H9 (cell line): ENCODE data around the gene GFM1. TPM values are rescaled to one million over a fixed set of nuclear protein-coding genes. Genes with fewer than 3 reads are reported as not detected.

ENCODE experiments used
- DNase-seq: peaks from one replicate; pipeline ENCODE4 v3.0.0-alpha.2; 2017
- H2AFZ ChIP-seq: one replicate; pipeline ENCODE4 v1.6.1; 2013; ENCODE audit warnings: mild to moderate bottlenecking, low read length, control low read depth, moderate library complexity
- H2AK5ac ChIP-seq: 2 replicates; pipeline ENCODE4 v1.6.1; 2013; ENCODE audit warnings: low read length, control low read depth, mixed read lengths; ENCODE audit not compliant: insufficient read length
- H2BK120ac ChIP-seq: one replicate; pipeline ENCODE4 v1.6.1; 2013; ENCODE audit warnings: low read depth, mild to moderate bottlenecking, low read length, control low read depth, inconsistent platforms; ENCODE audit not compliant: poor library complexity, severe bottlenecking
- H2BK12ac ChIP-seq: 2 replicates; pipeline ENCODE4 v1.6.1; 2013; ENCODE audit warnings: low read length, control low read depth, mixed read lengths, low read depth; ENCODE audit not compliant: insufficient read length
- H2BK15ac ChIP-seq: 2 replicates; pipeline ENCODE4 v1.6.1; 2013; ENCODE audit warnings: low read depth, low read length, control low read depth
- H2BK20ac ChIP-seq: one replicate; pipeline ENCODE4 v1.6.1; 2013; ENCODE audit warnings: low read depth, mild to moderate bottlenecking, low read length, control low read depth, inconsistent platforms; ENCODE audit not compliant: poor library complexity, severe bottlenecking
- H2BK5ac ChIP-seq: 2 replicates; pipeline ENCODE4 v1.6.1; 2013; ENCODE audit warnings: low read length, control low read depth, mixed read lengths; ENCODE audit not compliant: insufficient read length
- H3K14ac ChIP-seq: 2 replicates; pipeline ENCODE4 v1.6.1; 2013; ENCODE audit warnings: low read length, control low read depth; ENCODE audit not compliant: insufficient read depth
- H3K18ac ChIP-seq: 2 replicates; pipeline ENCODE4 v1.6.1; 2013; ENCODE audit warnings: low read depth, mild to moderate bottlenecking, mixed read lengths, low read length, control low read depth; ENCODE audit not compliant: insufficient read length
- H3K23ac ChIP-seq: 2 replicates; pipeline ENCODE4 v1.6.1; 2013; ENCODE audit warnings: low read length, control low read depth, mixed read lengths, low read depth; ENCODE audit not compliant: insufficient read length
- H3K23me2 ChIP-seq: 2 replicates; pipeline ENCODE4 v1.6.1; 2013; ENCODE audit warnings: low read depth, mild to moderate bottlenecking, mixed read lengths, low read length, control low read depth; ENCODE audit not compliant: insufficient read length, poor library complexity, severe bottlenecking
- H3K27ac ChIP-seq: 2 replicates; pipeline ENCODE4 v1.5.1; 2013; ENCODE audit warnings: low read length, control low read depth, mixed read lengths, low read depth; ENCODE audit not compliant: insufficient read length
- H3K27me3 ChIP-seq: 2 replicates; pipeline ENCODE4 v1.6.1; 2013; ENCODE audit warnings: low read length, control low read depth, inconsistent platforms; ENCODE audit not compliant: insufficient read depth
- H3K4ac ChIP-seq: 2 replicates; pipeline ENCODE4 v1.6.1; 2013; ENCODE audit warnings: low read depth, mild to moderate bottlenecking, control low read depth, inconsistent platforms, low read length, moderate library complexity
- H3K4me1 ChIP-seq: 2 replicates; pipeline ENCODE4 v1.6.1; 2013; ENCODE audit warnings: low read length, control low read depth, inconsistent platforms; ENCODE audit not compliant: insufficient read depth
- H3K4me2 ChIP-seq: 2 replicates; pipeline ENCODE4 v1.6.1; 2013; ENCODE audit warnings: low read length, control low read depth, mixed read lengths; ENCODE audit not compliant: insufficient read length, insufficient read depth
- H3K56ac ChIP-seq: 2 replicates; pipeline ENCODE4 v1.6.1; 2013; ENCODE audit warnings: low read depth, mild to moderate bottlenecking, mixed read lengths, low read length, control low read depth; ENCODE audit not compliant: insufficient read length
- H3K79me1 ChIP-seq: 2 replicates; pipeline ENCODE4 v1.6.1; 2013; ENCODE audit warnings: low read depth, mild to moderate bottlenecking, moderate library complexity, low read length, control low read depth, inconsistent platforms; ENCODE audit not compliant: insufficient read depth, poor library complexity, severe bottlenecking
- H3K79me2 ChIP-seq: 2 replicates; pipeline ENCODE4 v1.6.1; 2013; ENCODE audit warnings: low read length, control low read depth, inconsistent platforms; ENCODE audit not compliant: insufficient read depth
- H3K9ac ChIP-seq: 2 replicates; pipeline ENCODE4 v1.6.1; 2013; ENCODE audit warnings: low read length, control low read depth, mixed read lengths; ENCODE audit not compliant: insufficient read length; ENCODE audit errors: extremely low read depth
- H3K9me3 ChIP-seq: one replicate; pipeline ENCODE4 v1.6.1; 2013; ENCODE audit warnings: low read depth, low read length, inconsistent platforms; ENCODE audit not compliant: control insufficient read depth
- H3T11ph ChIP-seq: one replicate; pipeline ENCODE4 v1.6.1; 2013; ENCODE audit warnings: mild to moderate bottlenecking, low read length, control low read depth, inconsistent platforms
- H4K20me1 ChIP-seq: one replicate; pipeline ENCODE4 v1.6.1; 2013; ENCODE audit not compliant: control insufficient read depth, insufficient read length, insufficient read depth
- H4K5ac ChIP-seq: 2 replicates; pipeline ENCODE4 v1.6.1; 2013; ENCODE audit warnings: low read depth, mild to moderate bottlenecking, mixed read lengths, low read length, control low read depth; ENCODE audit not compliant: insufficient read length
- H4K8ac ChIP-seq: replicated peaks from 2 replicates; pipeline ENCODE4 v1.6.1; 2013; ENCODE audit warnings: low read length, control low read depth, mixed read lengths, low read depth; ENCODE audit not compliant: insufficient read length
- H4K91ac ChIP-seq: 2 replicates; pipeline ENCODE4 v1.6.1; 2013; ENCODE audit warnings: low read depth, mild to moderate bottlenecking, moderate library complexity, mixed read lengths, low read length, control low read depth; ENCODE audit not compliant: insufficient read length
- H3K27ac Mint-ChIP-seq, 3 experiments: 2 replicates in 2 of 3; 3 replicates in 1 of 3; pipeline ENCODE4 v1.8.0; 2020 to 2021; ENCODE audit warnings: mixed read lengths in 3 of 3, mild to moderate bottlenecking in 1 of 3, moderate library complexity in 1 of 3
- H3K27me3 Mint-ChIP-seq: 2 replicates; pipeline ENCODE4 v1.8.0; 2021; ENCODE audit warnings: low read depth, mild to moderate bottlenecking, moderate library complexity, mixed read lengths
- H3K36me3 Mint-ChIP-seq, 3 experiments: 2 replicates in 2 of 3; 3 replicates in 1 of 3; pipeline ENCODE4 v1.8.0; 2020 to 2021; ENCODE audit warnings: low read depth in 3 of 3, mixed read lengths in 3 of 3; ENCODE audit not compliant: insufficient read depth in 1 of 3
- H3K4me1 Mint-ChIP-seq, 2 experiments: 2 replicates each; pipeline ENCODE4 v1.8.0; 2020; ENCODE audit warnings: mixed read lengths in 2 of 2
- H3K4me3 Mint-ChIP-seq, 2 experiments: 2 replicates in 1 of 2; 3 replicates in 1 of 2; pipeline ENCODE4 v1.8.0; 2020 to 2021; ENCODE audit warnings: mild to moderate bottlenecking in 2 of 2, mixed read lengths in 2 of 2, moderate library complexity in 1 of 2
- H3K9me3 Mint-ChIP-seq, 2 experiments: 2 replicates in 1 of 2; 3 replicates in 1 of 2; pipeline ENCODE4 v1.8.0; 2020; ENCODE audit warnings: mild to moderate bottlenecking in 2 of 2, mixed read lengths in 2 of 2, moderate library complexity in 1 of 2
- WGBS: extraction: QIAGEN DNeasy Blood & Tissue Kit; methylation state at CpG from one replicate; pipeline ENCODE4 v1.1.7; 2013; ENCODE audit warnings: missing lambda C conversion rate, low lambda C conversion rate, mixed read lengths; ENCODE audit not compliant: insufficient read length; ENCODE audit errors: extremely low coverage; 5-methylcytosine and 5-hydroxymethylcytosine counted together
- total RNA-seq: library from RNA; stranded (reverse); gene quantifications from 2 replicates; pipeline ENCODE4 v1.2.1, GENCODE V29; 2021
- TF ChIP-seq, protein P1 (sequence below): fragments of 200-600 bp; sonication (generic); conservative IDR thresholded peaks from 3 replicates; pipeline ENCODE4 v1.8.0; 2021; ENCODE audit warnings: antibody characterized with exemption, mild to moderate bottlenecking

GFM1 gene
- total RNA-seq, 1 experiment from 2014 or later, result 47.1 TPM

DNA sequence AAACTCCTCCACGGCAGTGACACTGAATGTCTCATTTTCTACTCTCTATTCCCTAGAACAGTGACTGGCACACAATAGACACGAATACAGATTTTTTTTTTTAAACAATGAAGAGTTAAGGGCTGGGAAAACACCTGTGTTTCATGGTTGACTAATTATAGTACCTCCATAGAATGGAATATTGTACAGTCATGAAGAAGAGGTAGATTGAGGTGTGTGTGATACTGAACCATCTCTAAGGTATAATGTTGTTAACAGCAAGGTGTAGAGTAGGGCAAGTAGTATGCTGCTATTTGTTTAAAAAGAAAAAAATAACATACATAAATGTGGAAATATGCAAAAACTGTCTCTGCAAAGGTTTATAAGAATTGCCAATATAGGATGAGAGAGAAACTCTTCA, 93.1 kb downstream of the GFM1 start:
- H3K79me1 ChIP-seq, result no peaks in the 10 kb centered on the region
- no peaks in the 10 kb centered on the region for H4K20me1 ChIP-seq
- peaks cover 6% of the 10 kb centered on the region for H3K23me2 ChIP-seq
- Mint-ChIP-seq H3K4me3 (no peak overlapping the region), H3K27ac (no peak overlapping the region), H3K27me3 (peaks cover 12% of the 10 kb centered on the region), H3K36me3 (peaks cover 0 to 12% (median 10%) of the 10 kb centered on the region in 3 experiments; a peak in 5 of 7 replicates), H3K9me3 (peaks cover 3 to 7% of the 10 kb centered on the region in 2 experiments; a peak in 3 of 5 replicates), H3K4me1 (peaks cover 3 to 4% of the 10 kb centered on the region in 2 experiments; a peak in 2 of 4 replicates)
- no peak overlapping the region for H4K91ac ChIP-seq
- H2BK20ac ChIP-seq, result no peak overlapping the region
- H3K4me1 ChIP-seq, result no peaks in the 10 kb centered on the region
- no peak overlapping the region for H3K23ac ChIP-seq
- H3K18ac ChIP-seq, result no peak overlapping the region
- no peak overlapping the region for H3K14ac ChIP-seq
- no peak overlapping the region for H2BK120ac ChIP-seq
- no peak overlapping the region for H3K9ac ChIP-seq
- no peak overlapping the region for H3K27ac ChIP-seq
- no peak overlapping the region for H4K5ac ChIP-seq
- H3K27me3 ChIP-seq, result no peaks in the 10 kb centered on the region
- no peak overlapping the region for H4K8ac ChIP-seq
- H2AFZ ChIP-seq, result no peak overlapping the region
- no peaks in the 10 kb centered on the region for H3K9me3 ChIP-seq
- H2BK12ac ChIP-seq, result no peak overlapping the region
- H3K4ac ChIP-seq, result no peak overlapping the region
- DNase-seq, result no peak
- H3K4me2 ChIP-seq, result no peak overlapping the region
- no peaks in the 10 kb centered on the region for H3K79me2 ChIP-seq
- no peak overlapping the region for H2BK5ac ChIP-seq
- WGBS, result no CpG with 5 or more reads among the region's 2 CpGs
- H3K56ac ChIP-seq, result no peak overlapping the region
- TF ChIP-seq, protein P1, sequence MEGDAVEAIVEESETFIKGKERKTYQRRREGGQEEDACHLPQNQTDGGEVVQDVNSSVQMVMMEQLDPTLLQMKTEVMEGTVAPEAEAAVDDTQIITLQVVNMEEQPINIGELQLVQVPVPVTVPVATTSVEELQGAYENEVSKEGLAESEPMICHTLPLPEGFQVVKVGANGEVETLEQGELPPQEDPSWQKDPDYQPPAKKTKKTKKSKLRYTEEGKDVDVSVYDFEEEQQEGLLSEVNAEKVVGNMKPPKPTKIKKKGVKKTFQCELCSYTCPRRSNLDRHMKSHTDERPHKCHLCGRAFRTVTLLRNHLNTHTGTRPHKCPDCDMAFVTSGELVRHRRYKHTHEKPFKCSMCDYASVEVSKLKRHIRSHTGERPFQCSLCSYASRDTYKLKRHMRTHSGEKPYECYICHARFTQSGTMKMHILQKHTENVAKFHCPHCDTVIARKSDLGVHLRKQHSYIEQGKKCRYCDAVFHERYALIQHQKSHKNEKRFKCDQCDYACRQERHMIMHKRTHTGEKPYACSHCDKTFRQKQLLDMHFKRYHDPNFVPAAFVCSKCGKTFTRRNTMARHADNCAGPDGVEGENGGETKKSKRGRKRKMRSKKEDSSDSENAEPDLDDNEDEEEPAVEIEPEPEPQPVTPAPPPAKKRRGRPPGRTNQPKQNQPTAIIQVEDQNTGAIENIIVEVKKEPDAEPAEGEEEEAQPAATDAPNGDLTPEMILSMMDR, result no peak
- H3T11ph ChIP-seq, result no peak overlapping the region
- no peak overlapping the region for H2BK15ac ChIP-seq
- H2AK5ac ChIP-seq, result no peak overlapping the region
